Tibial artery (tissue), 4 donors: ENCODE measurements around the gene ABLIM2.
"Not testable (repeated sequence)": the region's sequence is repeated elsewhere in the genome, so short reads cannot be mapped to it uniquely, and the experiment has no call there.

ENCODE experiments used
- DNase-seq, 2 donors: peaks; one replicate each; pipeline ENCODE4 v3.0.0-alpha.2; 2019
- H3K27ac ChIP-seq, 2 donors: fragments of 200-600 bp; sonication (generic) in 1 of 2; 1 replicate in 1 of 2; 2 replicates in 1 of 2; pipeline ENCODE4 v1.5.1; 2018 to 2019; ENCODE audit warnings: mild to moderate bottlenecking in 1 of 2
- H3K27me3 ChIP-seq, 2 donors: fragments of 200-600 bp; sonication (generic) in 1 of 2; one replicate each; pipeline versions ENCODE4 v1.5.1 to v1.6.0; 2016 to 2019
- H3K36me3 ChIP-seq, 3 donors: fragments of 200-600 bp; sonication (generic) in 2 of 3; one replicate each; pipeline ENCODE4 v1.5.1; 2016 to 2019; ENCODE audit warnings: mild to moderate bottlenecking in 2 of 3
- H3K4me1 ChIP-seq, 4 donors: fragments of 200-600 bp; sonication (generic) in 2 of 4; 1 replicate in 3 of 4; 2 replicates in 1 of 4; pipeline ENCODE4 v1.5.1; 2016 to 2019
- H3K4me3 ChIP-seq, 2 donors: fragments of 200-600 bp; sonication (generic) in 1 of 2; 1 replicate in 1 of 2; 2 replicates in 1 of 2; pipeline ENCODE4 v1.5.1; 2018 to 2019; ENCODE audit warnings: mild to moderate bottlenecking in 2 of 2
- H3K9me3 ChIP-seq, 3 donors: fragments of 200-600 bp; sonication (generic) in 1 of 3; one replicate each; pipeline ENCODE4 v1.5.1; 2016 to 2019
- CTCF ChIP-seq, 2 experiments: fragments of 200-600 bp in 1 of 2; fragments of 450-650 bp in 1 of 2; IDR thresholded peaks; one replicate each; pipeline ENCODE4 v1.5.1; 2017 to 2019; ENCODE audit warnings: antibody characterized with exemption in 2 of 2, mild to moderate bottlenecking in 1 of 2, moderate library complexity in 1 of 2
- intact Hi-C: fragments of 100-400 bp; cut with DNase I; formaldehyde crosslinking; loops from one replicate; pipeline ENCODE4 v1.15.0; 2023; ENCODE audit warnings: low total_unique reads

ABLIM2 gene

GRCh38 chr4:8140915-8141314 is 17.7 kb downstream of the ABLIM2 start:
- Histone ChIP-seq H3K4me3 (no peak overlapping the region), H3K27me3 (no peaks in the 10 kb centered on the region), H3K27ac (no peak overlapping the region), H3K4me1 (peaks cover 0 to 24% (median 20%) of the 10 kb centered on the region in 4 donors), H3K36me3 (no peaks in the 10 kb centered on the region), H3K9me3 (no peaks in the 10 kb centered on the region)
- intact Hi-C loops: no loop called here
- no peak for DNase-seq
- TF ChIP-seq CTCF (IDR thresholded peaks at IDR 0.05): no peak

GRCh38 chr4:8139726-8140125 is 18.9 kb downstream of the ABLIM2 start:
- H3K4me1 ChIP-seq: peaks cover 0 to 12% (median 10%) of the 10 kb centered on the region in 4 donors
- H3K4me3 ChIP-seq, H3K27ac ChIP-seq, H3K36me3 ChIP-seq, DNase-seq, H3K27me3 ChIP-seq, H3K9me3 ChIP-seq, intact Hi-C loops: not testable (repeated sequence)

GRCh38 chr4:8136972-8137710 is 21.5 kb downstream of the ABLIM2 start:
- no peaks in the 10 kb centered on the region for H3K9me3 ChIP-seq
- H3K4me1 ChIP-seq: no peaks in the 10 kb centered on the region
- no peak overlapping the region for H3K4me3 ChIP-seq
- no peaks in the 10 kb centered on the region for H3K27me3 ChIP-seq
- no peak overlapping the region for H3K27ac ChIP-seq
- TF ChIP-seq CTCF (IDR thresholded peaks at IDR 0.05): no peak
- no peaks in the 10 kb centered on the region for H3K36me3 ChIP-seq
- DNase-seq: no peak
- intact Hi-C loops: no loop called here

GRCh38 chr4:8136529-8136928 is 22.1 kb downstream of the ABLIM2 start:
- Histone ChIP-seq H3K4me1 (no peaks in the 10 kb centered on the region), H3K27me3 (no peaks in the 10 kb centered on the region)
- intact Hi-C loops: no loop called here

GRCh38 chr4:8135666-8136065 is 22.9 kb downstream of the ABLIM2 start:
- no peak for TF ChIP-seq CTCF (IDR thresholded peaks at IDR 0.05)
- no peak overlapping the region for H3K27ac ChIP-seq
- H3K9me3 ChIP-seq: no peaks in the 10 kb centered on the region
- H3K27me3 ChIP-seq: no peaks in the 10 kb centered on the region
- no peaks in the 10 kb centered on the region for H3K4me1 ChIP-seq
- intact Hi-C loops: no loop called here
- no peak for DNase-seq
- H3K4me3 ChIP-seq: no peak overlapping the region
- no peaks in the 10 kb centered on the region for H3K36me3 ChIP-seq

More at GRCh38 chr4:8136529-8136928, 22.1 kb downstream of the ABLIM2 start:
- DNase-seq: no peak
- Histone ChIP-seq H3K36me3 (no peaks in the 10 kb centered on the region), H3K27ac (no peak overlapping the region), H3K9me3 (no peaks in the 10 kb centered on the region), H3K4me3 (no peak overlapping the region)
- no peak for TF ChIP-seq CTCF (IDR thresholded peaks at IDR 0.05)

- Histone ChIP-seq H3K9me3 (no peaks in the 10 kb centered on the region), H3K36me3 (no peaks in the 10 kb centered on the region), H3K27me3 (no peaks in the 10 kb centered on the region), H3K4me3 (no peak overlapping the region), H3K27ac (no peak overlapping the region), H3K4me1 (no peaks in the 10 kb centered on the region)
- intact Hi-C loops: no loop called here
- DNase-seq: no peak
- no peak for TF ChIP-seq CTCF (IDR thresholded peaks at IDR 0.05)
Measured at GRCh38 chr4:8133897-8134563, 24.6 kb downstream of the ABLIM2 start.
